GM21717 (cell line): ENCODE measurements around the gene WDR82.
A peak's percentile ranks its signal among the peaks of the same experiment; 100 is the strongest.

ENCODE experiments used
- ATAC-seq: cut with Tn5 transposase; IDR thresholded peaks from one replicate; pipeline ENCODE4 v1.9.1; 2021; ENCODE audit warnings: mild to moderate bottlenecking, moderate library complexity; ENCODE audit not compliant: unreplicated experiment

Gene WDR82

DNA sequence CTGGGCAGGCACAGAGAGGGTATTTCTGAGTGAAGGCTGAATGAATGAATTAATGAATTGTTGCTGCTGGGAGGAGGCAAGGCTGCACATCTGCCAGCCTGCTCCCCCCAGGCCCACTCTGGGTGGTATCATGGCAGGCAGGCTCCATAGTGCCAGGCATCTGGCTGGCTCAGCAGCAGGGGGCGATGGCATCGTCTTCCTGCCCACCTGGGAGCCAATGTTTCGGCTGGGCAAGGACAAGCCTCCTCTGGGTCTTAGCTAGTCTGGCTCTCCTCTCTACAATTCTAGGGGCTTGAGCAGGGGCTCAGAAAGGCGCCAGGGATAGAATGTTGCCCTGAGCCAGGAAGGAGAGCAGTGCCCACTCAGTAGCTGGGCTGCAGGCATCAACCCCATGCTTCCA is 51.3 kb downstream of the WDR82 start:
- ATAC-seq, result no peak

GRCh38 chr3:52226229-52226817 is 52.1 kb downstream of the WDR82 start:
- ATAC-seq, result peak; percentile 7

DNA sequence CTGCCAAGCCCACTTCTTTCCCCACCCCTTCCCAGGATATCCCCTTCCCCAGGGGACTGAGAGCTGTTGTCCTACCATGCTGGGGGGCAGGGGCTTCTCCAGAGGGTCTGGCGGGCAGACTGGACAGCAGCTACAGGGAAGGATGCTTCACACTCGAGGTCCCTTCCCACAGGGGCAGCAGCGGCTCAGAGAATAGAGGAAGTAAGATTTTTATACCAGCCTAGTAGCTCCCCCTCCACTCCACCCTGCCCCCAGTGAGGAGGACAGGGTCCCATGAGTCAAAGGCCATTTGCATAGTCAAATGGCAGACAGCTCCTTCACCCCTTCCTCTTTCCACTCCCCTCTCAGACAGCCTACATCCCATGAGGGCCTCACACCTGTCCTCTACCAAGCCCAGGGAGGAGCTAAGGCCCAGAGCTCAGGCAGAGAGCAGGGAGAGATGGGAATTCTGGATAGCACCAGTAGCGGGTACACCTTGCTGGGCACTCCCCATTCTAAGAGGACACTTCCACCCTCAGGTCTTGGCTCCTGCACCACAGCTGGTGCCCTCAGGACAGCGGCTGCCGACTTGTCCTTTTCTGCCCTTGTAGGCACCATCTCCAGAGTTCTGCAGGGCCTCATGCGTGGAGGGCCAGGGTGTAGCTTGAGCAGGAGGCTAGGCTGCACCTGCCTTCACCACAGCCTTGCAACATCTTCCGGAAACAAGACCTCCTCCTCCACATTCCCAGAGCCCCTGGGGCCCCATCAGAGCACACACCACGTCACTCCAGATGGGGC is 52.8 kb downstream of the WDR82 start, which contains the start of gene TLR9:
TSS of gene TLR9 (minus strand) at position 194 of the 777 bp plus-strand sequence. CDS start at position 78, 116 bp downstream.
- ATAC-seq, result peak; percentile 73

DNA sequence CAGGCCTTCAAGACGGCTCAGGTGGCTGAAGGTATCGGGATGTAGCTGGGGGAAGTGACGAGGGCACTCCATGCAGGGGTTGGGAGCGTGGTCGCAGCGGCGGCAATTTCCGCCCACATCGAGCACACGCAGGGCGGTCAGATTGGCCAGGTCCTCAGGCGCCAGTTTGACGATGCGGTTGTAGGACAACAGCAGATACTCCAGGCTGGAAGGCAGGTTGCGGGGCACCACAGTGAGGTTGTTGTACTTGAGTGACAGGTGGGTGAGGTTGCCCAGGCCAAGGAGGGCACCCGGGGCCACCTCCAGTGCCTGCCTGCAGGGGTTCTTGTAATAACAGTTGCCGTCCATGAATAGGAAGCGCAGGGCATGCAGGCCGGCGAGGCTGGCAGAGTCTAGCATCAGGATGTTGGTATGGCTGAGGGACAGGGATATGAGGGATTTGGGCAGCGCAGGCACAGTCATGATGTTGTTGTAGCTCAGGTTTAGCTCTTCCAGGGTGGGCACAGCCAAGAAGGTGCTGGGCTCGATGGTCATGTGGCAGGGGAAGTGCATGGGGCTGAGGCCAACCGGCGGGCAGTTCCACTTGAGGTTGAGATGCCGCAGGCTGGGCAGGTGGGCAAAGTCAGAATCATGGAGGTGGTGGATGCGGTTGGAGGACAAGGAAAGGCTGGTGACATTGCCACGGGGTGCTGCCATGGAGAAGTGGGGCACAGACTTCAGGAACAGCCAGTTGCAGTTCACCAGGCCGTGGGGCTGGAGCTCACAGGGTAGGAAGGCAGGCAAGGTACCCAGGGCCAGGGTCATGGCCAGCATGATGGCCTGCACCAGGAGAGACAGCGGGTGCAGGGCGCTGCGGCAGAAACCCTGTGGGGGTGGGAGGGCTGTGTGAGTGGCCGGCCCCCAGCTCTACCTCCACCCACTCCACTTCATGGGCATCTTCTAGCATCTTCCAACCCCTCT is 54.7 kb downstream of the WDR82 start:
- ATAC-seq, result no peak

DNA sequence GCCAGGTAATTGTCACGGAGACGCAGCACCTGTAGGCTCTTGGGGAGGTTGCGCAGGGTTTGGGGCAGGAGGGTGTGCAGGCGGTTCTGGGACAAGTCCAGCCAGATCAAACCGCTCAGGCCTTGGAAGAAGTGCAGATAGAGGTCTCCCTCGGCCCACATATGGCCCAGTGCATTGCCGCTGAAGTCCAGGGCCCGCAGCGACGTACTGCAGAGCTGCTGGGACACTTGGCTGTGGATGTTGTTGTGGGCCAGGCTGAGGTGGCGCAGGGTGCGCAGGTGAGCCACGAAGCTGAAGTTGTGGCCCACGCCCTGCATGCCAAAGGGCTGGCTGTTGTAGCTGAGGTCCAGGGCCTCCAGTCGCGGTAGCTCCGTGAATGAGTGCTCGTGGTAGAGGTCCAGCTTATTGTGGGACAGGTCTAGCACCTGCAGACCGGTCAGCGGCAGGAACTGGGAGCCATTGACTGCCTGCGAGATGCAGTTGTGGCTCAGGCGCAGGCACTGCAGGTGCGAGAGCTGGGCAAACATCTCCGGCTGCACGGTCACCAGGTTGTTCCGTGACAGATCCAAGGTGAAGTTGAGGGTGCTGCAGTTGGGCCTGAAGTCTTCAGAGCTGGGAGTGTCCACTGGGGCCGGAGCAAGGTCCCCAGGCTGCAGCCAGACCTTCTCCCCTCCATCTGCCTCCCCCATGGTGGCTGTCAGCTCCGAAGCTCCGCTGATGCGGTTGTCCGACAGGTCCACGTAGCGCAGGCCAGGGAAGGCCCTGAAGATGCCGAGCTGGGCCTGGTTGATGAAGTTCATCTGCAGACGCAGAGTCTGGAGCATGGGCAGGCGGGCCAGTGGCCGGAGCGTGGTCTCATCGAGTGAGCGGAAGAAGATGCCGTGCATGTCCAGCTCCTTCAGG is 55.9 kb downstream of the WDR82 start:
- ATAC-seq, result no peak

DNA sequence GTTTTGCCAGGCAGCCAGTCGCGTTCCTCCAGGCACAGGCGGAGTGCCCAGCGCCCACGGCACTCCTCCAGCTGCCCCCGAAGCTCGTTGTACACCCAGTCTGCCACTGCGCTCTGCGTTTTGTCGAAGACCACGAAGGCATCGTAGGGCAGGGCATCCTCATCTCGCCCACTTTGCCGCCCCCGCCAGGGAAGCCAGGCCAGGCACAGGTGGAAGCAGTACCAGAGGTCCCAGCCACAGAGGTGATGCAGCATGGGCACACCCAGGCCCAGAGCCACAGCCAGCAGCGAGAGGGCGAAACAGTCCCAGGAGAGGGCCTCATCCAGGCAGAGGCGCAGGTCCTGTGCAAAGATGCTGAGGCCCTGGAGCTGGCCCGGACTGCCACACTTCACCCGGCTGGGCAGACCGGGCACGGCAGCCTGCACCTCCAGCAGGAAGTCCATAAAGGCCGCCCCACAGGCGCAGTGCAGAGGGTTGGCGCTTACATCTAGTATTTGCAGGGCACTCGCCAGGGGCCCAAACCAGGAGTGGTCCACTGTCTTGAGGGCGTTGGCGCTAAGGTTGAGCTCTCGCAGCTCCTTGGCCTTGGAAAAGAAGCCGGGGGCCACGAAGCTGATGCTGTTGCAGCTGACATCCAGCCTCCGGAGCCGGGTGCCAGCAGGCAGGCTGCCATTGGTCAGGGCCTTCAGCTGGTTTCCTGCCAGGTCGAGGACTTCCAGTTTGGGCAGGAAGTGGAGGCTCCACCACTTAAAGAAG is 56.7 kb downstream of the WDR82 start:
- ATAC-seq, result no peak

DNA sequence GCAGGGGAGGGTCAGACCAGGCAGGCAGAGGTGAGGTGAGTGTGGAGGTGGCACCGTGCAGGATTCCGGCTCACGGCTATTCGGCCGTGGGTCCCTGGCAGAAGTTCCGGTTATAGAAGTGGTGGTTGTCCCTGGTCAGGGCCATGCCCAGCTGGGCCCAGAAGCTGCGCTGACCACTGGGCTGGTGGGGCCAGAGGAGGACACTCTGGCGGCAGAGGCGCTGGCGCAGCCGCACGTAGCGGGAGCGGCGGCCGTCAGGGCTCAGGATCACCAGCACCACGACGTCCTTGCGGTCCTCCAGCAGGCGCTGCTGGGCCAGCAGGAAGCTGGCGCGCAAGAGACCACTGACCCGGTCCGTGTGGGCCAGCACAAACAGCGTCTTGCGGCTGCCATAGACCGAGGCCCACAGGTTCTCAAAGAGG is 57.3 kb downstream of the WDR82 start:
- ATAC-seq, result no peak

GRCh38 chr3:52220380-52221026 is 57.9 kb downstream of the WDR82 start:
- ATAC-seq, result peak; percentile 43

GRCh38 chr3:52218937-52219650 is 59.4 kb downstream of the WDR82 start:
- ATAC-seq, result no peak

DNA sequence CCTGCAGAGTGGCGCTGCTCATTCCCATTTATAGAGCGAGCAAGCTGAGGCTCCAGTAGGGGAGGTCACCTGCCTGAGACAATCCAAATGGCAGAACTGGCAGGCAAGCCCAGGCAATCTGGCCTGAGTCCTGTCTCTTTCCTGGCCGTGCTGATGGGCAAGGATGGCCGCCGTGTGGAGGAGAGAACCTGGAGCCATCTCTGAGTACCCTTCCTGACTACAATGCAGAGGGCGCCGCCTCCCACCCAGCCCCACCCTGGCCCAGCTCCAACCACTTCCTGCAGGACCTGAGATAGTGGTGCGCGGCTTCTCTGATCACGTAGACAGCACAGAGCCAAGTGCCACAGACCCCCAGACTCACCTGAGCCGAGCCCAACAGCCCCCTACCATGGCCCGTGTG is 60.0 kb downstream of the WDR82 start:
- no peak for ATAC-seq

- no peak for ATAC-seq
Measured at GRCh38 chr3:52218026-52218425, 60.4 kb downstream of the WDR82 start.

DNA sequence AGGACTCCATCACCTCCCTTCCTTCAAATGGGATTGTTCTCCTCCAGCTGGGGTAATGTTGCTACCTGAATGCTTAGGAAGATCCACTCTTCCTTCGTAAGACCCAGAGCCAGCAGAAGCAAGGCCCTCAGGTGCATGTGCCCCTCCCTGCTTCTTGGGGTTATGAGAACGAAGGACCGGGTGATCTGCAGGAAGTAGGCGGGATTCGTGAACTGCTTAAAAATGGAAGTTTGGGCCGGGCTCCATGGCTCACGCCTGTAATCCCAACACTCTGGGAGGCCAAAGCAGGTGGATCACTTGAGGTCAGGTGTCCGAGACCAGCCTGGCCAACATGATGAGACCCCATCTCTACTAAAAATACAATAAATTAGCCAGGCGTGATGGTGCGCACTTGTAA is 61.0 kb downstream of the WDR82 start:
- ATAC-seq, result no peak

DNA sequence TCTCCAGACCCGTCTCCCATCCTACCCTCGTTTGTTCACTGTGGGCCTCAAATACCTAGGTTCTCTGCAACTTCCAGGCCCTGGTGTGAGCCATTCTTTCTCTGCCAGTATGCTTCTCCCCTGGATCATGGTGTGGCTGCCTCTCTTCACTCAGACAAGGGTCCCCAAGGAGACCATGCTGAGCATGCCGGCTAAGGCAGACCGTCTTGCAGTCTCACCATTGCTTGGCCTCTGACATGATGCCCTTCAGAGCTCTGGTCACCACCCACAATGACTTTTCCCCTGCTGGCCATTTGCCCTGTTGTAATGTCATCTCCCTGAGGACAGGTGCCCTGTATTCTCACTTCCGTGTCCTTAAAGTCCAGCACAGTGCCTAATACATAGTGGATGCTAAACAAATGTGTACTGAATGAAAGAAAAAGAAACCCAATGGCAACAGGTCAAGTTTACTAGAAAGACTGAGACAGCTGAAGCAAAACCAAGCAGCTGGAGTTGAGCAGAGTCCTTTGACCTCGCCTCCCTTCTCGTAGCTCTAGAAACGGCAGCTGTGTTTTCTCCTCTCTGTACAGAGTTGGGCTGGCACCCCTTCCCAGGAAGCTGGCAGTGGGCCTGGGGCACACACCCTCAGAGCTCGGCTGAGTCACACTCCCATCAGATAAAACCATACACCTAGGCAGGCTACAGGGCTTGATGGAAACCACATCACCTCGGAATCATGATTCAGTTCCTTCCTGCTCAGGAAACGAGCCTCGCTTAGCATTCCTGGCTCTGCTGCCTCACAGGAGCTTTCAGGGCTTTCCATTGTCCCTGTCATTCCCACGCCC is 61.7 kb downstream of the WDR82 start:
- no peak for ATAC-seq

- no peak for ATAC-seq
Measured at GRCh38 chr3:52215351-52215750, 63.1 kb downstream of the WDR82 start.

DNA sequence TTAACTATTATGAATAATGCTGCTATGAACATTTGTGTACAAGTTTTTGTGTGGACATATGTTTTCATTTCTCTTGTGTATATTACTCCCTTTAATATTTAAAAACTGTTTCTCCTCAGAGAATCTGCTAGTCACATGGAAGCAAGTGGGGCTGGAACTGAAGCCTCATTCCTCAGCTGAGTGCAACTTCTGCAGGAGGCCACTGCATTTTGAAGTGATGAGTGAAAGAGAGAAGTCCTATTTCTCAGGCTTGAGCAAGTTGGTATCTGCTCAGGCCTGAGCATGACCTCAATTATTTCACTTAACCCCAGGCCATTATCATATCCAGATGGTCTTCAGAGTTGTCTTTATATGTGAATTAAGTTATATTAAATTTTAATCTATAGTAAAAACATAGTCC is 64.5 kb downstream of the WDR82 start:
- no peak for ATAC-seq

GRCh38 chr3:52213005-52213404 is 65.4 kb downstream of the WDR82 start:
- no peak for ATAC-seq

- no peak for ATAC-seq
Measured at GRCh38 chr3:52211268-52211891, 67.1 kb downstream of the WDR82 start.
